HG03108 (cell line): ENCODE data around the gene RETREG1.

Experiments used
- ATAC-seq: cut with Tn5 transposase; IDR thresholded peaks from one replicate; pipeline ENCODE4 v1.9.1; 2021; ENCODE audit warnings: moderate library complexity; ENCODE audit not compliant: unreplicated experiment

RETREG1 gene

GRCh38 chr5:16585041-16585667 is 31.6 kb downstream of the RETREG1 start:
- ATAC-seq = no peak

- ATAC-seq = no peak
These were observed 34.7 kb downstream of the RETREG1 start for GRCh38 chr5:16582081-16582480.

- ATAC-seq = no peak
These were observed 36.4 kb downstream of the RETREG1 start for GRCh38 chr5:16580382-16580781.

GRCh38 chr5:16579142-16579847 is 37.5 kb downstream of the RETREG1 start:
- no peak for ATAC-seq

- ATAC-seq = no peak
These were observed 38.3 kb downstream of the RETREG1 start for GRCh38 chr5:16578474-16578883.

GRCh38 chr5:16577677-16578076 is 39.1 kb downstream of the RETREG1 start:
- ATAC-seq = no peak

GRCh38 chr5:16574789-16575721 is 41.7 kb downstream of the RETREG1 start:
- ATAC-seq = no peak

- no peak for ATAC-seq
These were observed 43.4 kb downstream of the RETREG1 start for GRCh38 chr5:16573401-16573800.

- ATAC-seq = no peak
These were observed 44.3 kb downstream of the RETREG1 start for GRCh38 chr5:16572289-16573015.

GRCh38 chr5:16571016-16571415 is 45.8 kb downstream of the RETREG1 start:
- ATAC-seq = no peak

GRCh38 chr5:16570121-16570815 is 46.5 kb downstream of the RETREG1 start:
- ATAC-seq = no peak

- no peak for ATAC-seq
These were observed 47.8 kb downstream of the RETREG1 start for GRCh38 chr5:16568875-16569580.

- no peak for ATAC-seq
These were observed 49.4 kb downstream of the RETREG1 start for GRCh38 chr5:16567365-16567764.

GRCh38 chr5:16565118-16565517 is 51.7 kb downstream of the RETREG1 start:
- no peak for ATAC-seq

GRCh38 chr5:16564248-16564867 is 52.4 kb downstream of the RETREG1 start:
- no peak for ATAC-seq

- no peak for ATAC-seq
These were observed 53.1 kb downstream of the RETREG1 start for GRCh38 chr5:16563686-16564085.

GRCh38 chr5:16561660-16562059 is 55.1 kb downstream of the RETREG1 start:
- no peak for ATAC-seq

- ATAC-seq = no peak
These were observed 57.1 kb downstream of the RETREG1 start for GRCh38 chr5:16559702-16560101.

- no peak for ATAC-seq
These were observed 57.7 kb downstream of the RETREG1 start for GRCh38 chr5:16558984-16559629.
